Stimulated activated CD4-positive, alpha-beta T cell treated with anti-CD3 and anti-CD28 coated beads, Interleukin-12 subunit alpha, Interleukin-12 subunit beta, amount 100 ng/mL, for 48 hours (primary cell): Measurements from ENCODE around the gene DHX34.

Experiments used
- DNase-seq, 3 donors: peaks; one replicate each; pipeline ENCODE4 v3.0.0-alpha.2; 2020; ENCODE audit warnings: low read depth in 2 of 3, low spot score in 1 of 3

Gene DHX34

DNA sequence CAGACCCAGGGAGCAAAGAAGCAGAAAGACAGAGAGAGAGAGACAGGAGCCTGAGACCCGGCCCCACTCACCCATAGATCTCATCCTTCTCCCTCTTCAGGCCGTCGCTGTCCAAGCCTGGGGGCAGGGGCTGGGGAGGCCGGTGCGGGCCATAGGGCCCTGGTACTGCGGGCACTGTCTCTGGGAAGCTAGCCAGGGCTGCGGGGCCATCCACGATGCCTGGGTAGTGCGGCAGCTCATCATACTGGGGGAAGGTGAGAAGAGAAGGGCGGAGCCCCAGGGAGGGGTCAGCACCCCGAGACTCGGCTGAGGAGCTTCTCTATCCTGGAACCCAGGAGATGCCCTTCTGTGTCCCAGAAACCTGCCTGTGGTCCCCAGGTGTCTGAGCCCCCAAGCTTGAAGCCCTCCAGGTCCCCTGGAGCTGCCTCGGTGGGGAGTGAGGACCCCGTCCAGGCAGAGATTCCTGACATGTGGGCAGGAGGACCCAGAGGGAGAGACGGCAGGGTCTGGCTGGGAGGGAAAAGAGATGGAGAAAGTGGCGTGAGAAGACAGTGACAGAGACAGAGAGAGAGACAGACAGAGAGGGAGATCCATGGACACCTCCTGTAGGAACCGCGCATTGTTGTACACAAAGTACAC lies 68.1 kb downstream of the DHX34 start:
- DNase-seq: no peak

DNA sequence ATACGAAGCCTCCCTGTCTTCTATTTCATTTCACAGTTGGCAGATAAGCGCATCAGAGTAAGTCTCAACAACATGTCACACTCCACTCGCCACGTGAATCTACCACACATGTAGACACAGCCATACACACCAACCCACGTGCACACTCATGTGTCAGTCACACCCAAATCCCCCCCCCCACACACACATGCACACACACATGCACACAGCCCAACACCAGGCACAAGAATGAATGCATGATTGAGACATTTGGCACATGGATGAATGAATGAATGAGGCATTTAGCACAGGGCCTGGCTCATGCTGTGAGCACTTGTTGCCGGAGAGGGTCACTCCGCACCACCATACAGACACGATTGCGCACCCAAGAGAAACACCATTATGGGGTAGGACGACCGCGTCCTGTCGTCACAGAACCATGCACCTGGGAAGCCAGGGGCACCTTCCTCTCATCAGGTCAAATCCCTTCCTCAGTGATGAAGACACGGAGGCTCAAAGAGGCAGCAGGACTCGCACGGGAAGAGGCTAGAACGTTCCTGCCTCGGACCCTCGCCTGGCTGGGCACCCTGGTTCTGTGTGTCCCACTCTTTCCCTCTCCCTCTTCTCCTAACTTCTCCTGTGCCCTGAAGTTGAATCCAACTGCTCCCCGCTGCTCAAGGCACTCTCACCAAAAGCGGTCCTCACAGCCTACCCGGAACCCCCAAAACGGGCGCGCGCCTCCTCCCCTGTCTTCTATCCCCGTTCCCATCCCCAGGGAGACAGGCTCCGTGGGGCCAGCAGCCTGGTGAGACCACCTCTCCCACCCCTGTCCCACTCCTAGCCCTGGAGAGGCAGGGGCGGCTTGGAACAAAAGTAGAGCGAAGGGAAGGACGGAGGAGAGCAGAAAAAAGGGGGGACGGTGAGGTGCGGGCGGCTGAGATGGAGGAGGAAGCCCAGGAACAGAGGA lies 68.9 kb downstream of the DHX34 start:
- DNase-seq: no peak

DNA sequence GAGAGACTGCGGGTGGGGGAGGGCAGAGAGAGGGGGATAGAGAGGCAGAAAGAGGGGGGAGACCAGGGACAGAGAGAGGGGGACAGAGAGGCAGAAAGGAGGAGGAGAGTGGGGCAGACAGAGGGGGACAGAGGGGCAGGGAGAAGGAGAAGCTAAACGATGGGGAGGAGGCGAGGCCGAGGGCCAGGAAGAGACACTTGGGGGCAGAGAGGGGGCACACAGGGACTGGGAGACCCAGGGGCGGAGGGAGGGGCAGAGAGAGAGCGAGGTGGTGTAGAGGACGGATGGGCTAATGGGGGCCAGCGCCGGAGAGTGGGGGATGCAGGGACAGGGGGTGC lies 69.5 kb downstream of the DHX34 start:
- no peak for DNase-seq

DNA sequence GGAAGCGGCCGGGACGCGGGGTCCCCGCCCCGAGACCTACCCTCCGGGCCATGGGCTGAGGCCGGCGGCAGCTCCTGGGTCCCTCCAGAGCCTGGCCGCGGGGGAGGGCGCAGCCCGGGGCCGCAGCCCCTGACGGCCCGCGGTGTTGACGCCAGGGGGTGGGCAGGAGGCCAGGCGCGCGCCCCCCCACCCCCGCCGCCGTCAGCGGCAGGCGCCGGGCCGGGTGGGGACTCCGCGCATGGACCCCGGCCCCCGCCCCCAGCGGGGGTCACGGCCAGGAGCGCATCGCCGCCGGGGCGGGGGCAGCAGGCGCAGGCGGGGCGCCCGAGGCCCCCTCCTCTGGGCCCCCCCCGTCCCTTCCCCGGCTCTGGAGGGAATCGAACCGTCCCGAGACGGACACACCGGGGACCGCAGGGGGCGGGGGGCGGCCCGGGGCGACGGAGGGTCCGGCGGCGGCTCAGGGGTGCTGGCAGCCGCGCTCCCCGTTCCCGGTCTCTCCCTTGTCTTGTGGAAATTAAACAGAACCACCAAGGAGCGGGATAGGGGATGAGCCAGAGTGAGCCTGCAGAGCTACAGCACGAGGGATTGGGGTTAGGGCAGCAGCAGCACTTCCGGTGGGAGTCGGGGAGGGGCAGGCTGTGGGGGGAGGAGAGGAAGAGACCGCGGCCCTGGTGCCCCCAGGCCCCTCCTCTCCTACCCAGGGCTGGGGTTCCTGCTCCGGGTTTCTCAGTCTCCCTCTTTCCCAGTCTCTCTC lies 70.1 kb downstream of the DHX34 start, which contains the start of gene MEIS3:
Gene MEIS3 (minus strand): TSS at position 498 of the 754 bp plus-strand sequence. CDS start 446 bp downstream, at position 52.
- no peak for DNase-seq

DNA sequence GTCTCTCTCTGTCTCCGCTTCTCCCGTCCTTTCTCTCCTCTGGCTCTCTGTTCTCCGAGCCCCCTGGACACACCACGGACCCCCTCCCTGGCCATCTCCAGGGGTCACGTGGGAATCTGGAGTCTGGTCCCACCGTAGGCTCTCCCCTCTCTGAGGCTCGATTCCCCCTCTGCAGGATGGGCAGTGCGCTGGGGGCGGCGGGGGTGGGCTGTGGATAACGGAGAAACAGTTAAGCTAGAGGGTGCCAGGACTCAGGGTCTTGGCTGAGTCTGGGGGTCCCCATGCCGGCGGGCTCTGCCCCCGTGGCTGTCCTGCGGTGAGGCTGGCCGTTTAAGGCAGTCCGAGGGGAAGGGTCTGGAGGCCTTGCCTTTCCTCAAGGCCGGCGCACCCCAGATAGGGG lies 70.7 kb downstream of the DHX34 start:
- no peak for DNase-seq

GRCh38 chr19:47421244-47421786 lies 72.2 kb downstream of the DHX34 start:
- DNase-seq: no peak

GRCh38 chr19:47421844-47422395 lies 72.8 kb downstream of the DHX34 start:
- DNase-seq: no peak

GRCh38 chr19:47422417-47423163 lies 73.5 kb downstream of the DHX34 start:
- no peak for DNase-seq

GRCh38 chr19:47423203-47423882 lies 74.2 kb downstream of the DHX34 start:
- DNase-seq: no peak

DNA sequence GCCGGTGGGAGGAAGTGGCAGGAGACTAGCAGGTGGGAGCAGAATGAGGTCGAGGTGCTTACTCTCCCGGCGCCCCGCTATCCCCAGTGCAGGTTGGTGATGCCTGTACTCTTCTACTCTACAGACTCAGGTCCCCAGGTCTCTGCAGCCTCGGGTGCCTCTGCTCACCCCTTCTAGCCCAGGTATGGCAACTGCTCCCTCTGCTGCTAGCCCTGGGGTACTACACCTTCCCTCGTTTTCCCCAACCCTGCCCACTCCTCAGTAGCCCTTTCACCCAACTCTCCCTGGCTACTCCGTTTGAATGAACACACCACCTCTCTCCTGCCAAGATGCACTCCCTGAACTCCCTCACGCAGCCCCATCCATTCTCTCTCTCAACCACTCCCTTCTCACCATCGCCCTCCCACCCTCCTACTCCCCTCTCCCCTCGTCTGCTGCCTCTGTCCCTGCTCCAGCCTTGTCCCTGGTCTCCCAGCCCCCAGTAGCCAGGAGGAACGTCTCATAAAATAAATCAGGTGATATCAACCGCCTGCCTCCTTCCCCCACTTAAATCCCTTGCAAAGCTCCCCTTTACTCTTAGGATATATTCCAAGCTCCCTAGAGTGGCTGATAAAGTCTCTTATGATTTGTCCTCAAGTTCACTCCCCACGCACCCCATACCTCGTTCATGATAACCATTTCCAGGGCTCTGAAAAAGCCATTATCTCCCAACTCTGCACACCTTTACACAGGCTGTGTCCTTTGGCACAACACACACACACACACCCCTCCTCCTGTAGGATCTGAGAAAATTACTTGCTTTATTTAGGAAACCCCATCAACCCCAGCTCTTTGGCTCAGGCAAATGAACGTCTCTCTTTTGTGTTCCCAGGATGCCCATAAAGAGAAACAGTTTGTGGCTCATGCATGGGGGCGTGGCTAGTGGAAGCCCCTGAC lies 78.4 kb downstream of the DHX34 start:
- DNase-seq: peak; percentile 55 to 82 (median 59)

- DNase-seq: peak; percentile 83 to 87 (median 84)
Observed at GRCh38 chr19:47428177-47428894, 79.2 kb downstream of the DHX34 start.

DNA sequence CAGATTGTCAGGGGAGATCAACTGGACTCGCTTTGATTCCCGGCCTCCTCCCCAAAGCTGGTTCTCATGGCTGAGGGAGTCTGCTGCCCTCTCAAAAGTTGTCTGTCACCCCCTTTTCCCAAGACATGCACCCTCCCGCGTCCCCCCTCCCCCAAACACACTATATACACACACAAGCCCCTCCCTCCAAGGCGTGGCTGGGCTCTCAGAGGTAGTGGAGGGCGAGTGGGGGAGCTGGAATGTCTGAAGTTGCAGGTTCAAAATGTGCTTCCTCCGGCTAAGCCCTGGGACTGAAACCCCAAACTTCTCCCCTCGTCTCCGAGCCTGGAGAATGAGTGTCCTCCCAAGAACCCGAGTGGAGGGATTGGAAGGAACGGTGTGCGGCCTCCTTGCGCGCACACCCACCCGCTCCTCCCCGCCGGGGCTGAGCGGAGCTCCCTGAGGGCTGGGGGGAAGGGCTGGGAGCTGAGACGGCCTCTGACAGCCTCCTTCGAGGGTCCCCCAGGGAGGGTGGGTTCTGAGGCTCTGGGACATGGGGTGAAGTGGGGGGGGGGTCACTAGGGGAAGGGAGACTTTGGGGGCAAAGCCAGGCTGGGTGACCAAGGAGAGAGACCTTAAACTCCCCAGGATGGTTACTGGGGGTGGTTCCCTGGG lies 80.2 kb downstream of the DHX34 start:
- no peak for DNase-seq

DNA sequence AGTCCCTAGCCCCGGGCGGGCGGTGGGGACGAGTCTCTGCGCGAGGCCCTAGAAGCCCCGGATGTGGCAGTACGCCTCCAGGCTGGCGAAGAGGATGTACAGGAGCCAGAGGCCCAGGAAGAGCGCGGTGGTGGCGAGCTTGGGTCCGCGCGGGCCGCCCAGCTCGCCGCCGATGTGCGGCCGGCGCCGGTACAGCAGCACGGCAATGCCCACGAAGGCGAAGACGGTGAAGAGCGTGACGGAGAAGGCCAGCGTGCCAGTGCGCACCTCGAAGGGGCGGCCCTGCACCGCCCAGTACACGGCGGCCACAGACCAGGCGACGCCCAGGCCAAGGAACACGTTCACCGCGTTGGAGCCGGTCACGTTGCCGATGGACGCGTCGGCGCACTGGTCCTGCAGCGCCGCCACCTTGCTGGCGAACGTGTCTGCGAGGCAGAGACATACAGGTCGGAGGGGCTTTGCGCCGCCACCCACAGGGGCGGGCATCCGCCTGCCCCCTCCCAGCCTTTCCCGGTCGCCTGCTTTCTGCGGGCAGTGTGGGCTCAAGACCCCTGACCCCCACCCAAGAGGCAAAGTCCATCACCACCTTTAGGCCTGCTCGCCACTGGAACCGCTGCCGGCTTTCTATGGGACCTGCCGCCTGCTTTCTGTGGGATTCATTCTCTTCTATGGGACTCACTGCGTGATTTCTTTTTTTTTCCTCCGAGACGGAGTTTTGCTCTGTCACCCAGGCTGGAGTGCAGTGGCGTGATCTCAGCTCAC lies 81.1 kb downstream of the DHX34 start:
- peak in 1 of 3 donors; percentile 19 for DNase-seq

DNA sequence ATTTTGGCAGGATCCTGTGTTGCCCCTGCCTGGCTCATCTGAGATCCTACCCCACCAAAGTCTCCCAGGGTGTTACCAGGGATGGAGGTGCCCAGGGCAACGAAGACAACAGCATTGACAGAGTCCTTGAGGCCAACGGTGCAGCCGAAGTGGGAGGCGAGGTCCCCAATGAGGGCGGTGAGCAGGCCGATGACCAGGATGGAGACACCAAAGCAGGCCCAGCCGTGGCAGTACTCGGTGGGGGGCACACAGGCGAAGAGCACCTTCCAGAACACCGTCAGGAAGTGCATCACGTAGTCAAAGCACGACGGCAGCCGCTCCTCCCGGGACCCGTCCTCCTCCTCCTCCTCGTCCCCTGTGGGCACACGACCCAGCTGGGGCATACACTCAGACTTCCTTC lies 83.0 kb downstream of the DHX34 start:
- no peak for DNase-seq
